CD4-positive, alpha-beta memory T cell (primary cell): Measurements from ENCODE around the gene ZFYVE1. TPM values are rescaled to one million over a fixed set of nuclear protein-coding genes. Genes with fewer than 3 reads are reported as not detected.

Source experiments
- CTCF ChIA-PET: fragments of 350-600 bp; sonication (Branson Sonifier 250); formaldehyde crosslinking; loops from one replicate; lab custom pipeline; 2021; ENCODE audit warnings: inconsistent platforms; ENCODE audit not compliant: partially characterized antibody; lab: Charles Lee
- POLR2A ChIA-PET: fragments of 350-600 bp; sonication (Branson Sonifier 250); formaldehyde crosslinking; loops from one replicate; lab custom pipeline; 2021; ENCODE audit not compliant: partially characterized antibody; lab: Charles Lee
- DNase-seq, 5 donors: peaks; one replicate each; pipeline versions ENCODE4 v3.0.0 to v3.0.0-alpha.2; 2020 to 2022; ENCODE audit warnings: mixed read lengths in 1 of 5
- H3K27ac ChIP-seq: one replicate; pipeline ENCODE4 v1.7.0; 2013; ENCODE audit warnings: low read depth, low read length
- H3K27me3 ChIP-seq: 2 replicates; pipeline ENCODE4 v1.7.0; 2013; ENCODE audit warnings: mild to moderate bottlenecking, low read length, moderate library complexity; ENCODE audit not compliant: insufficient read depth
- H3K36me3 ChIP-seq: 2 replicates; pipeline ENCODE4 v1.7.0; 2013; ENCODE audit warnings: mild to moderate bottlenecking, low read length, moderate library complexity; ENCODE audit not compliant: insufficient read depth
- H3K4me1 ChIP-seq: 2 replicates; pipeline ENCODE4 v1.7.0; 2013; ENCODE audit warnings: mild to moderate bottlenecking, low read length, moderate library complexity; ENCODE audit not compliant: insufficient read depth
- H3K4me3 ChIP-seq, 2 donors: one replicate each; pipeline ENCODE4 v1.7.0; 2013; ENCODE audit warnings: low read length in 2 of 2, mild to moderate bottlenecking in 1 of 2
- H3K9me3 ChIP-seq, 2 donors: one replicate each; pipeline ENCODE4 v1.7.0; 2013; ENCODE audit warnings: low read length in 2 of 2, control low read depth in 1 of 2; ENCODE audit not compliant: control insufficient read depth in 1 of 2
- H3K27ac Mint-ChIP-seq, 7 donors: one replicate each; pipeline ENCODE4 v1.8.0; 2020 to 2021; ENCODE audit warnings: mixed read lengths in 7 of 7, mild to moderate bottlenecking in 6 of 7, inconsistent platforms in 3 of 7, moderate library complexity in 3 of 7
- H3K27me3 Mint-ChIP-seq, 2 donors: one replicate each; pipeline ENCODE4 v1.8.0; 2020 to 2021; ENCODE audit warnings: mixed read lengths in 2 of 2
- H3K36me3 Mint-ChIP-seq, 2 donors: one replicate each; pipeline ENCODE4 v1.8.0; 2020 to 2021; ENCODE audit warnings: mixed read lengths in 2 of 2, inconsistent platforms in 1 of 2, mild to moderate bottlenecking in 1 of 2
- H3K4me1 Mint-ChIP-seq, 4 donors: one replicate each; pipeline ENCODE4 v1.8.0; 2020 to 2021; ENCODE audit warnings: mixed read lengths in 4 of 4, mild to moderate bottlenecking in 1 of 4
- H3K4me3 Mint-ChIP-seq, 8 donors: one replicate each; pipeline ENCODE4 v1.8.0; 2020 to 2021; ENCODE audit warnings: mixed read lengths in 8 of 8, mild to moderate bottlenecking in 7 of 8, moderate library complexity in 6 of 8, inconsistent platforms in 3 of 8
- H3K9me3 Mint-ChIP-seq, 8 donors: one replicate each; pipeline ENCODE4 v1.8.0; 2020 to 2021; ENCODE audit warnings: mixed read lengths in 8 of 8, mild to moderate bottlenecking in 5 of 8, inconsistent platforms in 3 of 8, moderate library complexity in 1 of 8
- intact Hi-C: fragments of 100-400 bp; cut with micrococcal nuclease; formaldehyde crosslinking; loops from one replicate; pipeline ENCODE4 v1.15.1; 2023
- polyA plus RNA-seq, 2 donors: library from polyadenylated mRNA; unstranded; fragments of 300-500 nt; fragmentation: Illumina TruSeq; gene quantifications; one replicate each; pipeline ENCODE4 v1.2.3, GENCODE V29; 2021
- total RNA-seq, 2 experiments: library from RNA; stranded (reverse); gene quantifications; one replicate each; pipeline ENCODE4 v1.2.3, GENCODE V29; 2021

ZFYVE1 gene
- total and polyA plus RNA-seq, 4 experiments from 2014 or later: 4.5 to 21.5 (median 14.8) TPM

DNA sequence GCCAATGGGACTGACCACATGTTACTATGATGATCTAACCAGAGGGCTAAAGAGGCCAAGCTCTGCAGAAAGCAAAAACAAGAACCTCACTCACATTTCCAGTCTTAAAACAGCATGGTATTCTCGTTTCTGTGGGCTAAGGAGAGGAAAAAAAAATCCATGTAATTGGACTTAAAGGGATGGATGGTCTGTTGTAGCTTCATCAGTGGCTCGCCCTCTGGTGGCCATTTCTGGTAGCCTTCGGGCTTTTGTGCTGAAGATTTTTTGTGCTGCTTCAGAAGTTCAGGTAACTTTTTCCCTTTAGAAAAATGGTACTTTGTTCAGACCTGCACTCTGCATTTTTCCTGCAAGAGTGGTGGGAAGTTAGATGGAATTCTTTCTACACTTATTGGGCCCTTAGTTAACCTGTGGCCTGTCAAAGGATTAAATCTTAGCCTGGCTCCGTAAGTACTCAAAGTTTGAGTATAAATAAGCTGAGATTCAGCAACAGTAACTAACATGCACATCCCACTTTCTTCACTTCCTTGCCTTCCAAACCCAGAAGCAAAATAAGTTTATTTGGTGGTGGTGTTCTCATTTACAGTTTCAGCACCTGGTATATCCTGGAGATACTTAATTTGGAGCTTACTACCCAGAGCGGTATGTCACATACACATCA is 78.3 kb downstream of the ZFYVE1 start:
- ChIA-PET POLR2A (interaction anchor here (1.1 to 1.3 kb wide), 2 partner anchors 22 to 430 kb away, joined by 3 to 4 read pairs; partner anchors contain the start of gene DCAF4), CTCF (interaction anchor here (0.6 to 6.6 kb wide), 23 partner anchors 9 to 443 kb away, joined by 3 to 66 read pairs (median 5); partner anchors contain the start of genes DCAF4 and DPF3)
- Histone ChIP-seq H3K27me3 (no peaks in the 10 kb centered on the region), H3K4me3 (no peak overlapping the region), H3K9me3 (no peaks in the 10 kb centered on the region), H3K27ac (no peak overlapping the region), H3K4me1 (no peaks in the 10 kb centered on the region), H3K36me3 (peaks cover 8% of the 10 kb centered on the region)
- H3K9me3 Mint-ChIP-seq: no peaks in the 10 kb centered on the region
- intact Hi-C loops: loop anchor here (1.0 kb wide), 1 partner anchor 431 kb away; no protein-coding TSS in a partner anchor
- no peak overlapping the region for H3K4me3 Mint-ChIP-seq
- peaks cover 36 to 60% of the 10 kb centered on the region in 2 donors for H3K36me3 Mint-ChIP-seq
- H3K27ac Mint-ChIP-seq: peak overlapping the region in 1 of 7 donors; percentile 73
- no peaks in the 10 kb centered on the region for H3K27me3 Mint-ChIP-seq
- H3K4me1 Mint-ChIP-seq: peaks cover 0 to 4% (median 2%) of the 10 kb centered on the region in 4 donors
- peak in 4 of 5 donors; percentile 35 to 51 (median 40) for DNase-seq

- intact Hi-C loops: loop anchor here (1.0 kb wide), 1 partner anchor 430 kb away; no protein-coding TSS in a partner anchor
- H3K36me3 ChIP-seq: peaks cover 15% of the 10 kb centered on the region
- H3K27ac Mint-ChIP-seq: peak overlapping the region in 1 of 7 donors; percentile 35
- DNase-seq: no peak
- no peaks in the 10 kb centered on the region for H3K9me3 ChIP-seq
- no peaks in the 10 kb centered on the region for H3K27me3 Mint-ChIP-seq
- H3K27me3 ChIP-seq: no peaks in the 10 kb centered on the region
- H3K4me1 Mint-ChIP-seq: peaks cover 0 to 4% (median 2%) of the 10 kb centered on the region in 4 donors
- no peak overlapping the region for H3K4me3 Mint-ChIP-seq
- CTCF ChIA-PET: interaction anchor here (0.9 to 6.6 kb wide), 13 partner anchors 9 to 433 kb away, joined by 3 to 66 read pairs (median 7); partner anchors contain the start of gene DCAF4
- no peak overlapping the region for H3K4me3 ChIP-seq
- H3K9me3 Mint-ChIP-seq: no peaks in the 10 kb centered on the region
- no peaks in the 10 kb centered on the region for H3K4me1 ChIP-seq
- peaks cover 43 to 69% of the 10 kb centered on the region in 2 donors for H3K36me3 Mint-ChIP-seq
- H3K27ac ChIP-seq: no peak overlapping the region
- POLR2A ChIA-PET: interaction anchor here (1.1 to 1.3 kb wide), 2 partner anchors 21 to 429 kb away, joined by 3 to 4 read pairs; partner anchors contain the start of gene DCAF4
Measured at GRCh38 chr14:72947366-72948160, 79.3 kb downstream of the ZFYVE1 start.

GRCh38 chr14:72946491-72946890 is 80.4 kb downstream of the ZFYVE1 start:
- POLR2A ChIA-PET: no interaction called here
- intact Hi-C loops: no loop called here

DNA sequence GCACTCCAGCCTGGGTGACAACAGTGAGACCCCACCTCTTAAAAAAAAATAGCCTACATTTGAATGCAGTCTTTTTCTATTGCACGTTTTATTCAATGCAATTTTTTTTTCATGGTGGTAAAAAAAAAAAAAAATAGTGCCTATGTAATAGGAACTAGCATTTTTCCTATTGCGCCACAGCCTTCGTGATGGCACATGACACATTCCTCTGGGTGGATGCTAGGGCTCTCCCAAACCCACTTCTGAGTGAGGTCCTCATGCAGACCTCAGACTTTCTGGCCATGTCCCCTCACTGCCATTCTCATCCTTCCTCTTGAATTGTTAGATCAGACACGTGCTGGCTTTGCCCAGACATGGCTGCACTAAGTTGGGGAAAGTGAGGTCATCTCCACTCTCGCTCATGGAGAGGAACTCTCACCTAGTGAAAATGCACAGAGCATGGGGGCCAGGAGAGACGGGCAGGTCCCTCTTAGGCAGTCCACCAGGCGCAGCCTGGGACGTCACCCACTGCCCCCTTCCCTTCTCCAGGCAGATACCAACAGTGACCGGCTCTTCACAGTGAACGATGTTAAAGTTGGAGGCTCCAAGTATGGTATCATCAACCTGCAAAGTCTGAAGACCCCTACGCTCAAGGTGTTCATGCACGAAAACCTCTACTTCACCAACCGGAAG is 81.4 kb downstream of the ZFYVE1 start:
- H3K4me3 ChIP-seq: no peak overlapping the region
- no peak for DNase-seq
- POLR2A ChIA-PET: no interaction called here
- Mint-ChIP-seq H3K4me1 (peaks cover 0 to 4% (median 2%) of the 10 kb centered on the region in 4 donors), H3K36me3 (peaks cover 41 to 69% of the 10 kb centered on the region in 2 donors), H3K27ac (no peak overlapping the region), H3K9me3 (no peaks in the 10 kb centered on the region), H3K4me3 (no peak overlapping the region), H3K27me3 (no peaks in the 10 kb centered on the region)
- intact Hi-C loops: no loop called here
- H3K27me3 ChIP-seq: no peaks in the 10 kb centered on the region
- no peaks in the 10 kb centered on the region for H3K4me1 ChIP-seq
- no peak overlapping the region for H3K27ac ChIP-seq
- no peaks in the 10 kb centered on the region for H3K9me3 ChIP-seq
- CTCF ChIA-PET: interaction anchor here (1.2 to 6.6 kb wide), 2 partner anchors 429 to 431 kb away, joined by 3 to 66 read pairs; no protein-coding TSS in a partner anchor
- H3K36me3 ChIP-seq: peaks cover 8% of the 10 kb centered on the region

More at GRCh38 chr14:72946491-72946890, 80.4 kb downstream of the ZFYVE1 start:
- Histone ChIP-seq H3K27me3 (no peaks in the 10 kb centered on the region), H3K4me3 (no peak overlapping the region), H3K4me1 (no peaks in the 10 kb centered on the region), H3K9me3 (no peaks in the 10 kb centered on the region), H3K36me3 (peaks cover 8% of the 10 kb centered on the region), H3K27ac (no peak overlapping the region)
- Mint-ChIP-seq H3K27ac (peak overlapping the region in 1 of 7 donors; percentile 37), H3K4me3 (no peak overlapping the region), H3K36me3 (peaks cover 42 to 69% of the 10 kb centered on the region in 2 donors), H3K27me3 (no peaks in the 10 kb centered on the region), H3K9me3 (no peaks in the 10 kb centered on the region), H3K4me1 (peaks cover 0 to 4% (median 2%) of the 10 kb centered on the region in 4 donors)
- CTCF ChIA-PET: interaction anchor here (2.1 to 6.6 kb wide), 2 partner anchors 11 to 432 kb away, joined by 8 to 66 read pairs; no protein-coding TSS in a partner anchor
- no peak for DNase-seq

DNA sequence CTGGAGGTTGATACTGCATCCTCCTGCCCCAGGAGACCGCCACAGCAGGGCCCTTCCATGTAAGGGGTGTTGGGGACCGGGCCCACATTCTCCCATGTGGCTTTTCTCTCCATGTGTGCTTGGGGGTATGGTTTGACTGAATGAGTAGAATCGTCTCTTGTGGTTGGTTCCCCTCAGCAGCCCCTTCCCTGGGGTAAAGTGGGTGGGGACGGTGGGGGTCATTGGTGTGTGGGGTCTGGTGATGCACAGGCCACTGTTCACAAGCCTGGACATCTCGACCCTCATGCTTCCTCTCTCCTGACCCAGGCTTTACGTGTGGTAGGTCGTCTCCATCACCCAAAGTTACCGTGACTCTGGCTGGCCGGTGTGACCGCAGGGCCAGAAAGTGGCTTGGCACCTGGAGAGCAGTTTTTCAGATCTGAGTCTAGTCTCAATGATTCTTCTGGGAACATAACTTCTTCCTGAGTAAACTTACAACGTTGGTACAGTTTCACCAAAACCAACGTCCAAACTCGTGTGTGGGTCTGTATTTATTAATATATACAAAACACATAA is 83.0 kb downstream of the ZFYVE1 start:
- Histone ChIP-seq H3K27me3 (no peaks in the 10 kb centered on the region), H3K9me3 (no peaks in the 10 kb centered on the region), H3K36me3 (peaks cover 19% of the 10 kb centered on the region), H3K4me3 (no peak overlapping the region), H3K27ac (no peak overlapping the region), H3K4me1 (no peaks in the 10 kb centered on the region)
- H3K27me3 Mint-ChIP-seq: no peaks in the 10 kb centered on the region
- H3K27ac Mint-ChIP-seq: no peak overlapping the region
- ChIA-PET POLR2A (no interaction called here), CTCF (interaction anchor here (0.8 to 1.2 kb wide), 2 partner anchors 427 to 428 kb away, joined by 3 read pairs; no protein-coding TSS in a partner anchor)
- H3K9me3 Mint-ChIP-seq: no peaks in the 10 kb centered on the region
- H3K4me1 Mint-ChIP-seq: peaks cover 0 to 4% (median 2%) of the 10 kb centered on the region in 4 donors
- DNase-seq: no peak
- H3K4me3 Mint-ChIP-seq: no peak overlapping the region
- intact Hi-C loops: no loop called here
- peaks cover 44 to 75% of the 10 kb centered on the region in 2 donors for H3K36me3 Mint-ChIP-seq

- Mint-ChIP-seq H3K27me3 (no peaks in the 10 kb centered on the region), H3K36me3 (peaks cover 45 to 76% of the 10 kb centered on the region in 2 donors), H3K27ac (no peak overlapping the region), H3K9me3 (no peaks in the 10 kb centered on the region), H3K4me3 (no peak overlapping the region), H3K4me1 (peaks cover 0 to 5% (median 3%) of the 10 kb centered on the region in 4 donors)
- H3K27ac ChIP-seq: no peak overlapping the region
- CTCF ChIA-PET: interaction anchor here (1.1 to 1.6 kb wide), 2 partner anchors 20 to 49 kb away, joined by 3 read pairs; partner anchors contain the start of gene DPF3
- intact Hi-C loops: no loop called here
- H3K36me3 ChIP-seq: peaks cover 19% of the 10 kb centered on the region
- H3K9me3 ChIP-seq: no peaks in the 10 kb centered on the region
- POLR2A ChIA-PET: no interaction called here
- H3K4me3 ChIP-seq: no peak overlapping the region
- H3K4me1 ChIP-seq: no peaks in the 10 kb centered on the region
- no peak for DNase-seq
- no peaks in the 10 kb centered on the region for H3K27me3 ChIP-seq
Measured at GRCh38 chr14:72942934-72943333, 84.0 kb downstream of the ZFYVE1 start.
